Measurements from ENCODE around the gene BTBD9.

Gene BTBD9

DNA sequence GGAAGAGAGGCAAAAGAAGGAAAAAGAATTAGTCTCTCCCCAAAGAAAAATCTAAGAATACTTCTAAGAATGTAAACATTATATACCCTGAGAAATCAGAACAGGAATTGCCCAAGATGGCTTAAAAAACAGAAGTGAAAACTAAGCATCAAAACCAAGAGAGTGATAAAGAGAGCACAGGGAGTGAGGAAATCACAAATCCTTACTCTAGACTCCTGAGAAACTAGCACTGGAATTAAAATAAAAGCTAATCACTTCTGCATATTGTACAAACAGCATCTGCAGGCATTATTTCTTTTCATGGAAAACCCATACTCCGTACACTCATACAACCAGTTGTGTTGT lies 285.7 kb downstream of the BTBD9 start:
- H2AFZ ChIP-seq, result no peak overlapping the region
- H3K4me3 ChIP-seq (ENCODE audit: low read depth, low read length), result no peak overlapping the region
- no peaks in the 10 kb centered on the region for H3K79me2 ChIP-seq
- H3K27ac ChIP-seq, result no peak overlapping the region
- TF ChIP-seq CTCF (IDR thresholded peaks at IDR 0.05), result no peak
- no peaks in the 10 kb centered on the region for H3K4me1 ChIP-seq
- no peaks in the 10 kb centered on the region for H3K27me3 ChIP-seq (ENCODE audit: control insufficient read depth, insufficient read depth, low read length)
- no peak overlapping the region for H3K4me2 ChIP-seq (ENCODE audit: low read length)
- H3K9me3 ChIP-seq (ENCODE audit: control insufficient read depth, low read length), result no peaks in the 10 kb centered on the region
- H3K9ac ChIP-seq, result no peak overlapping the region
- H3K36me3 ChIP-seq (ENCODE audit: control insufficient read depth, insufficient read depth, low read length), result no peaks in the 10 kb centered on the region

DNA sequence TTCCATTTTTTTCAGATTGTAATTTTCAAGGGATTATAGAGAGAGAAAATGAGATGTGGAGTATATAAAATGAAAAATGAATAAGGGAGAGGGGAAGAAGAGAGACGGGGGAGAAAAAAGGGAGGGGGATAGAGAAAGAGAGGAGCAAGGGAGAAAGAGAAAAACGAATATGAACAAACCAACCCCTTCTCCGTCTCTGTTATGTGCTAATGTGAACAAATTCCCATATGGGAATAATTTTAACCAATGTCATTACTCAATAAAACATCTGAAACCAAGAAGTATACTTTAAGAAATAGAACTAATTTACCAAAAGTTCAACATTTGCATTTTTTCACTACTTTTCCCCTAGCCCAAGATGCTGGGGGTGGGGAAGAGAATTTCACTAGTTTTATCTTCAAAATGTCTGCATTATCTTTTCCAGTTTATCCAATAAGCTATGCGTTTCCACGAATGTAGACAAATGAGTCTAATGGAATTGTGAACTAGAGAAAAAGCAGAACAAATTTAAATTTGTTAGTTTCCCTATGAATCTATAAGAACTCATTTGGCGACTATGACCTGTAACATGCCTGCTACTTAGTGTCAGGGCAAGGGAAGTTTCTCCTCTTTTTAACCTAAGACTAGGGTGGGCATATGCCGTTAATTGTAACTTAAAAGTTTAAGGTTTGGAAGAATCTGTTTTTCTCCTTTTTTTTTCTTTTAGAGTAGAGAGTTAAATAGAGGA lies 286.3 kb downstream of the BTBD9 start:
- H3K4me2 ChIP-seq (ENCODE audit: low read length), result no peak overlapping the region
- H3K4me3 ChIP-seq (ENCODE audit: low read depth, low read length), result no peak overlapping the region
- H3K9me3 ChIP-seq (ENCODE audit: control insufficient read depth, low read length), result no peaks in the 10 kb centered on the region
- H3K79me2 ChIP-seq, result no peaks in the 10 kb centered on the region
- no peak overlapping the region for H2AFZ ChIP-seq
- TF ChIP-seq CTCF (IDR thresholded peaks at IDR 0.05), result no peak
- H3K27ac ChIP-seq, result no peak overlapping the region
- no peaks in the 10 kb centered on the region for H3K27me3 ChIP-seq (ENCODE audit: control insufficient read depth, insufficient read depth, low read length)
- no peaks in the 10 kb centered on the region for H3K4me1 ChIP-seq
- H3K36me3 ChIP-seq (ENCODE audit: control insufficient read depth, insufficient read depth, low read length), result no peaks in the 10 kb centered on the region
- H3K9ac ChIP-seq, result no peak overlapping the region

- H3K36me3 ChIP-seq (ENCODE audit: control insufficient read depth, insufficient read depth, low read length), result no peaks in the 10 kb centered on the region
- no peak overlapping the region for H3K9ac ChIP-seq
- H2AFZ ChIP-seq, result no peak overlapping the region
- H3K4me2 ChIP-seq (ENCODE audit: low read length), result no peak overlapping the region
- no peak for TF ChIP-seq CTCF (IDR thresholded peaks at IDR 0.05)
- H3K4me1 ChIP-seq, result no peaks in the 10 kb centered on the region
- H3K4me3 ChIP-seq (ENCODE audit: low read depth, low read length), result no peak overlapping the region
- H3K27me3 ChIP-seq (ENCODE audit: control insufficient read depth, insufficient read depth, low read length), result no peaks in the 10 kb centered on the region
- H3K9me3 ChIP-seq (ENCODE audit: control insufficient read depth, low read length), result no peaks in the 10 kb centered on the region
- H3K27ac ChIP-seq, result no peak overlapping the region
- no peaks in the 10 kb centered on the region for H3K79me2 ChIP-seq
Measured at GRCh38 chr6:38352636-38353035, 287.1 kb downstream of the BTBD9 start.

DNA sequence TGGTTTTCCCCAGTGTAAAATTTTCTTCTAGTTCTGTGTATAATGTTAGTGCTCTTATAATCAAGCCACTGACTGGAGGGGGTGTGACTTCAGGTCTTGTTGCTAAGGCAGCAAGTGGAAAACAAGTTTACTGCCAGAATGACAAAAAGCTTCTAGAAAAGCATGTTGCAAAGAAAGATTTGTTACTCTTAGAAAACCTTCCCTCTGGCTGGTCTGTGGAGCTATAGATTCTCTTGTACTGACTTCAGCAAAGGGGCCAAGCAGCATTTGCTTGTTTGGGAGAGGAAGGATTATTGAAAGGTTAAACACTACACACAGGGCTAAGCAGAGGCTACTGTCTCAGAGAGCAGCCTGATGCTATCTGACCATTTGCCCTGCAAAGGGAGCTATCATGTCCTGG lies 288.8 kb downstream of the BTBD9 start:
- TF ChIP-seq CTCF (IDR thresholded peaks at IDR 0.05), result no peak
- no peak overlapping the region for H3K27ac ChIP-seq

DNA sequence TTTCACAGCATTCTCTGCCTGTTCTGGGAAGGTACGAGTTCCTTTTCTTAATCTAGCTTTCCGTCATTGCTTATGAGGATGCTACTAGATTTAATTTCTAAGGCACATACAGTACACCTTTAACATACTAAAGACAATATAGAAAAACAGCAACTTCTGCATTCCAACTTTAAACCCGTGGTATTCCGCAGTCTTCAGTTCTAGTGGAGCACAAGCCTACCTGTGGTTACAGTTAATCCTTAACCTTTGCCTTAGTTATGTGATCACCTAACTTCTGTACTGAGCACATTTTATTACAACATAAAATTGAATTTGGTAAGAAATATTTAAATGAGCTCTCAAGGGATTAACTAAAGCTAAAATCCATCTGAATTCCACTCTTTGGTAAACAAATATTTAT lies 289.5 kb downstream of the BTBD9 start:
- no peaks in the 10 kb centered on the region for H3K36me3 ChIP-seq (ENCODE audit: control insufficient read depth, insufficient read depth, low read length)
- H3K27me3 ChIP-seq (ENCODE audit: control insufficient read depth, insufficient read depth, low read length), result no peaks in the 10 kb centered on the region
- H3K9ac ChIP-seq, result no peak overlapping the region
- no peaks in the 10 kb centered on the region for H3K9me3 ChIP-seq (ENCODE audit: control insufficient read depth, low read length)
- H3K4me3 ChIP-seq (ENCODE audit: low read depth, low read length), result no peak overlapping the region
- TF ChIP-seq CTCF (IDR thresholded peaks at IDR 0.05), result no peak
- no peaks in the 10 kb centered on the region for H3K79me2 ChIP-seq
- no peak overlapping the region for H3K27ac ChIP-seq
- no peaks in the 10 kb centered on the region for H3K4me1 ChIP-seq
- no peak overlapping the region for H3K4me2 ChIP-seq (ENCODE audit: low read length)
- no peak overlapping the region for H2AFZ ChIP-seq

More for the DNA sequence above, 288.8 kb downstream of the BTBD9 start:
- H3K9ac ChIP-seq, result no peak overlapping the region
- H3K4me1 ChIP-seq, result no peaks in the 10 kb centered on the region
- H3K9me3 ChIP-seq (ENCODE audit: control insufficient read depth, low read length), result no peaks in the 10 kb centered on the region
- no peaks in the 10 kb centered on the region for H3K36me3 ChIP-seq (ENCODE audit: control insufficient read depth, insufficient read depth, low read length)
- H3K79me2 ChIP-seq, result no peaks in the 10 kb centered on the region
- no peaks in the 10 kb centered on the region for H3K27me3 ChIP-seq (ENCODE audit: control insufficient read depth, insufficient read depth, low read length)
- H3K4me3 ChIP-seq (ENCODE audit: low read depth, low read length), result no peak overlapping the region
- no peak overlapping the region for H2AFZ ChIP-seq
- peak overlapping the region; percentile 13 for H3K4me2 ChIP-seq (ENCODE audit: low read length)

Data from parathyroid adenoma (tissue), 2 donors.